Head of caudate nucleus (tissue), 42 donors: ENCODE results near the gene EPHA6.
A peak's percentile ranks its signal among the peaks of the same experiment; 100 is the strongest.
"Not testable (repeated sequence)": the region's sequence is repeated elsewhere in the genome, so short reads cannot be mapped to it uniquely, and the experiment has no call there.

Experiments
- DNase-seq, 42 donors: peaks; one replicate each; pipeline versions ENCODE4 v3.0.0 to v3.0.0-alpha.2; 2020 to 2021; ENCODE audit warnings: mixed read lengths in 7 of 42
- intact Hi-C: fragments of 100-400 bp; cut with DNase I; formaldehyde crosslinking; loops from one replicate; pipeline ENCODE4 v1.15.0; 2022

The EPHA6 gene

DNA sequence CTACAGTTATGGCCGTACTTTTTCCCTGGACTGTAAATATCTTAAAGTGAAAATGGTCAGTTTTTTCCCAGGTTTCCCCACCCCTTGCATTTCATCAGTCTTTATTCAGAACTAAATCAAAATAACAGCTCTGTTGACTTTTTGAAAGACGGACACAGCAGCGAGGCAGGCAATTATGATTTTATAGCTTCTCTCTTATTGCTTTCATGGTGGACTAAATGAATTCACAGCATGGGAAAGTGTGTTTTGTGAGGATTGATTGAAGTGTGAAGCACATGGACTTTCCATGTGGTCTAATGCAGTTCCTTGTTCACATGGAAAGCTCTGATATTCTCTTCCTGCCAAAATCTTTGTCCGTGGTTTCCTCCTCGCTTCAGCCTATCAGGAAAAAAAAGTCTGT, 681.5 kb downstream of the EPHA6 start:
- intact Hi-C loops = no loop called here
- no peak for DNase-seq

DNA sequence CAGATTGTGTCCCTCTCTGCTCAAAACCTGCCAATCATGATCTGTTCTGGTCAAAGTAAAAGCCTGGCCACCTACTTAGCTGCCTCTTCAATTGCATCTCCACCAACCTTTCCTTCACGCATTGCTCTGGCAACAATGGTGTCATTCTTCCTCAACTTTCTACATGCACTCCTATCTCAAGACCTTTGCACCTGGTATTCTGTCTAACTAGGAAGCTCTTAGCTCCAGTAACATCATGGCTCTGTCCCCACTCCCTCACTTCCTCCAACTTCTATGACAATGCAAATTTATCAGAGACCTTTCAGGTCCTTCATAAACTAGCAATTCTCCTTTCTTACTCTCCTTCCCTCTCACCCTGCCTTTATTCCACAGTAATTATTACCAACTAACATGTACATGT, 682.7 kb downstream of the EPHA6 start:
- intact Hi-C loops = no loop called here

DNA sequence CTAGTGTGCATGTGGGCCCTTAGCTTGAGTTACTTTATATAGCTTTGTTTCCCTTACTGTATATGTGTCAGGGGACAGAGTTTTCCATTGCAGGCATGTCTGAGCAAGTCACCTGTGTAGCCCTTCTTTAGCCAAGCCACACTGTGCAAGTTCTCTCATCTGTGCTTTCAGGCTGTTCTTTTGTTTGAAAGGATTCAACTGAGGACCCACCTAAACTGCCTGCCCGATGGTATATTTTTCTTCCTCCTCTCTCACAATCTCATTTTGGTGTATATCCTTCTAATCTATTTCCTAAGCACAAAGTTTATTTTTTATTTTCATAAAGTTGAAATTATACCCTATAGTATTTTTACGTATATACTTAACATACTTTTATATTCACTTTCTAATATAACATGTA, 690.1 kb downstream of the EPHA6 start:
- no peak for DNase-seq
- intact Hi-C loops = no loop called here

More for the DNA sequence above, 682.7 kb downstream of the EPHA6 start:
- no peak for DNase-seq

DNA sequence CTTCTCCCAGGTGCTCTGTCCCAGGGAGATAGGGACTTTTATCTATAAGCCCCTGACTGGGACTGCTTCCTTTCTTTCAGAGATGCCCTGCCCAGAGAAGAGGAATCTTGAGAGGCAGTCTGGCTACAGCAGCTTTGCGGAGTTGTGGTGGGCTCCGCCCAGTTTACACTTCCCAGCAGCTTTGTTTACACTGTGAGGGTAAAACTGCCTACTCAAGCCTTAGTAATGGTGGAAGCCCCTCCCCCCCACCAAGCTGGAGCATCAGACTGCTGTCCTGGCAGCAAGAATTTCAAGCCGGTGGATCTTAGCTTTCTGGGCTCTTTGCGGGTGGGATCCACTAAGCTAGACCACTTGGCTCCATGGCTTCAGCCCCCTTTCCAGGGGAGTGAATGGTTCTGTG, 696.4 kb downstream of the EPHA6 start:
- DNase-seq = no peak
- intact Hi-C loops = no loop called here

DNA sequence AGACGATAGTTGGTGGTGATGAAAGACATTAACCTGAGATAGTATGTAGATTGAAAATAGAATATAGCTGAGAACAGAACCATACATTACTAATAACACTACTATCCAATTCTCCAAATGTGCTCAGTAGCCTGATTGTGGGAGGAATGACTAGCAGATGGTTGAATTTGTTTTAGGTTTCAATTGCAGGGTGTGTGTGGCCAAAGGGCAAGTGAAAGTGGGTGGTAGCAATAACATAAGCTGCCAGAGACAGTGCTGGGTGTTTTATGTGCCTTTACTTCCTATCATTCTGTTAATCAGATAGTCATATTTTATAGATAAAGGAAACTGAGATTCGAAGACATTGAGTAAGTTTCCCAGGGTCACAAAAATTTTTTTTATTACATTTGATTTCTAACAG, 700.7 kb downstream of the EPHA6 start:
- intact Hi-C loops = no loop called here
- DNase-seq = no peak

DNA sequence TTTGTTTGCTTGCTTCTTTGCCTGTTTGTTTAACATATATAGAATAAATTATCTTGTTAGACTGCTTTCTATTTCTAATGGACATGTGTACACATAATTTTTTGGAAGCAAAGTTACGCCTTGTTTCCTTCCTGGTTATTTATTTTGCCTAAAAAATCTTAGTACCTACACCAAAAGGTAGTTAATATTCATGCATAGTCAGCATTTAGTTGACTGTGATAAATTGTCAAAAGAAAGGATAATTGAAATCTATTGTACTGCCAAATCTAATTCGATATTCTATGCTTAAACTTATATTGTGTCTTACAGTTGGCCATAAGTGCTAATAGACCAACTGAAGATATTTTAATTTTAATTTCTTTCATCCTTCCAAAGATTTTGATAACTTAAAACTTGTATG, 716.3 kb downstream of the EPHA6 start:
- intact Hi-C loops = no loop called here
- no peak for DNase-seq

DNA sequence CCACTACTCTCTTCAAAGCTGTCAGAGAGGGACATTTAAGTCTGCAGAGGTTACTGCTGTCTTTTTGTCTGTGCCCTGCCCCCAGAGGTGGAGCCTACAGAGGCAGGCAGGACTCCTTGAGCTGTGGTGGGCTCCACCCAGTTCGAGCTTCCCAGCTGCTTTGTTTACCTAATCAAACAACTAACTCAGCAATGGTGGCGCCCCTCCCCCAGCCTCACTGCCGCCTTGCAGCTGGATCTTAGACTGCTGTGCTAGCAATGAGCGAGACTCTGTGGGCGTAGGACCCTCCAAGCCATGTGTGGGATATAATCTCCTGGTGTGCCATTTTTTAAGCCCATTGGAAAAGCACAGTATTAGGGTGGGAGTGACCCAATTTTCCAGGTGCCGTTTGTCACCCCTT, 733.2 kb downstream of the EPHA6 start:
- intact Hi-C loops, DNase-seq: not testable (repeated sequence)

DNA sequence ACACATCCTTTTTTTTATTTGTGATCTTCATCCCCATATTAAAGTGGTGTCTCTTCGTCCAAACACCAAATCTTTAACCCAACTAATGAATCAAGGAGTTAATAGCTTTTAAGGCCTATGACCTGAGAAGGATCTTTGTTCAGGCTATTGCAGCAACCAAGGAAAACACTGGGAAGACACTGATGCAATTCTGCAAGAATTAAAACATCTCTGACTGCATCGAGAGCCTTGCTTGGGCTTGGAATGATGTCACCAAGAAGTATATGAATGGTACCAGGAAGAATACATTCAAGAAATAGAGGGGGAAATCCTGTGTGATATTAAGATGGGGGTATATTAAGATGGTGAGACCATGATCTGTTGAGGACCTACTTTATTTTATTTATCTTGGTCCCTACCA, 736.0 kb downstream of the EPHA6 start:
- intact Hi-C loops = no loop called here
- no peak for DNase-seq

DNA sequence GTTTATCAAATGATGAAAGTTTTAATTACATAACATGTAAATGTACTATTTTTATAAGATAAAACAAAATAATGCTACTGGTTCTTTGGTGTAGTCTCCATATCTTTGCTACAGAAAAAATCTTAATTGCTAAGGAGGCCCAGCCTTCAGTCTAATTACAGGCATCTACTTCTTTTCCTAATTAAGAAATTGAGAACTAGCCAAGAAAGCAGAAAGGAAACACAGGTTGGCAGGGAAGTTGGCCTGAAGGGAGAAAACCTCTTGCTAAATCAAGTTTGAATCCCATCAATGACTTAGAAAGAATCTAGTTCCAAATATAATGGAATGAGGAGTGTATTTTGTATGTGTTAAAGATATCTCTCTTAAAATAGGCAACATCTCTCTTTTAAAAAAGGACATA, 737.8 kb downstream of the EPHA6 start:
- intact Hi-C loops = no loop called here
- no peak for DNase-seq

DNA sequence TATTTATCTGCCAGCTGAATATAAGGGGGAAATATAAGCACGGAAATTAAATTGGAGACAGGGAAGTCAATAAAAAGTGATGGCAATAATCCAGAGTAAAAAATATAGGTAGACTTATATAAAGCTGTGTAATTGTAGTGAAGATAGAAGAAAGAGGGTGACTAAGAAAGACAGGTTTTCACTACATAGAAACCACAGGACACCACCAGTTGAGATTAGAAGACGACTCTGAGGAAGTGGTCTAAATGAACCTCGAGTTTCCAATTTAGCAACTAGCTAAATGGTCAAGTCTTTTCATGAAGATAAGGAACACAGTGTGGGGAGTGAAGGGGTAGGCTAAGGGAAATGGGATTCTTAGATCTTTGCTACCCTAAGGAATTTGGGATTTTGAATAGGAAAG, 761.3 kb downstream of the EPHA6 start:
- no peak for DNase-seq
- intact Hi-C loops = no loop called here

DNA sequence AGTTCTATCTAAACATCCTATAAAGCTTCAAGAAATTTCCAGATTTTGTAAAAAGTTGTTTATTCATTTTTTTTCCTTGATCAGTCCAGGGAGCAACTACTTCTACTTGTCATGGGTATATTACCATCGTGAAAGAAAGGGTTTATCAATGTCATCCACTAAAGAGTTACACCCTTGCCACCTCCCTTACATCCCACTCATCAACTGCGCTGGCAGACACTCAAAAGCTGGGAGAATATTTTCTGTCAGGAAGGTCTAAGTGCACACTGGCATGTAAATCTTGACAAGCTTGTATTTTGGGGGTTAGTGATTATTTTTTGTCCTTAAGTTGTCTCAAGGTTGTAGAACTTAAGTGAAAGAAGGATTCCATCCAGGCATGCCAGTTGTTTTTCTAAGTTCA, 761.8 kb downstream of the EPHA6 start:
- DNase-seq = peak in 13 of 42 donors; percentile 4 to 62 (median 28)
- intact Hi-C loops = no loop called here

DNA sequence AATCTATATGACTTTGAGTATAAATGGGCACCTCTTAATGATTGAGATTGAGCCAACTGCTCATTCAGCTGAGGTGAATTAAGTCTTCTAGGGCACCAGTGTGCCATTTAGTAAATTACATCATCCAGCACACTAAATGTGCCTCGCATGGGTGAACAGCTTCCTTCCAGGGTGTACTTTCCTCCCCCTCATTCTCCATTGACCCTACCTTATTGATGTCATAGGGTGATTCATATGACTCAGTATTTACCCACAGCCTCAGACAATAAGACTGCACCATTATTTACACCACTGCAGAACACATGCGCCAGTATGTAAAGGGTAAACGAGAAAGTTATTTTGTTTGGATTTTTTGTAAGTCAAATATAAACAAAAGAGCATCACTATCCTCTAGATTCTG, 765.0 kb downstream of the EPHA6 start:
- intact Hi-C loops = no loop called here

DNA sequence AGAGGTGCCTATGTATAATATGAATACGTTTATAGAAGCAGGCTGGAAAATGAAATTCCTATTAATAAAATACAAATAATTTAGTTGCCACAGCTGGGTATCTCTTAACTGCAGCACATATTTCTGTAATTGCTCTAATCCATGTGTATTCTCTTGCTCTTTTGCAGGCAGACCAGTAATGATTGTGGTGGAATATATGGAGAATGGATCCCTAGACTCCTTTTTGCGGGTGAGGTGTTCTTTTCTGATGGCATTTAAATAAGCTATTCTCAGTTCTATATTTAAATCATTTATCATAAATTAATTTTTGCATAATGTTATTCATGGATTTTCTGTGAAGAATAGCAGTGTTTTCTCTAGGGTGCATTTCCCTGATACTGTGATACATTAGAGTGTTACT, 796.2 kb downstream of the EPHA6 start:
- intact Hi-C loops = no loop called here
- no peak for DNase-seq

More for the DNA sequence above, 765.0 kb downstream of the EPHA6 start:
- DNase-seq = no peak

DNA sequence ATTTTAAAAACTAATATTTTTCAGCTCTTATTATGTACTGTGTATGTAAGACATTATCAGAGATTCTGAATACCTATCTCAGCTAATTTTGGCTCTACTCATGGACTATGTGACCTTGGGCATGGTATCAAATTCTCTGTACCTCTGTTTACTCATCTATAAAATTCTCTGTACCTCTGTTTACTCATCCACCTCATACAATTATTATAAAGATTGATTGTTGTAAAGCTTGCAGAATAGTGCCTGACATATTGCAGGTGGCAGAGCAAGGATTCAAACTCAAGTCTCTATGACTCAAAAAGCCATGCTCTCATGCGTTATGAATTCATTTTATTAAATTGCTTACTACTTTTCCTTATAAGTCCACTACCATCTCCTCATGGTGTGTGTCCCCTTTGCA, 798.2 kb downstream of the EPHA6 start:
- intact Hi-C loops = no loop called here

DNA sequence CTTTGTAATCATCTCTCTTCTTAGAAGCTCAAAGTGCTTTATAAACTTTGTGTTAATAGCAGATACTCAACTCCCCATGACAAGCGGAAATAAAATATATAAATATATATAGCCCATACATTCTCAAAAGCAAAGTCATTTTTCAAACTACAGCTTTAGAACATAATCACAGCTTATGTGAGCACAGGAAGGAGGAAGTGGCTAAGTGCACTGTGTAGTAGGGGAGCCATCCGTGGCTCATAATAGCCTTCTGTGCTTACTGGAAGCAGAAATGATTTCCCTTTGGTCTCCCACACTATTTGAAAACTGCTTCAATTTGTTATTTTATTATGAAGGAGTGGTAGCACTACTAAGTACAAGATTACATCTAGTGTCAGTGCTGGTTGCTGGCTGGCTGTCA, 798.7 kb downstream of the EPHA6 start:
- no peak for DNase-seq
- intact Hi-C loops = no loop called here

More for the DNA sequence above, 798.2 kb downstream of the EPHA6 start:
- no peak for DNase-seq

DNA sequence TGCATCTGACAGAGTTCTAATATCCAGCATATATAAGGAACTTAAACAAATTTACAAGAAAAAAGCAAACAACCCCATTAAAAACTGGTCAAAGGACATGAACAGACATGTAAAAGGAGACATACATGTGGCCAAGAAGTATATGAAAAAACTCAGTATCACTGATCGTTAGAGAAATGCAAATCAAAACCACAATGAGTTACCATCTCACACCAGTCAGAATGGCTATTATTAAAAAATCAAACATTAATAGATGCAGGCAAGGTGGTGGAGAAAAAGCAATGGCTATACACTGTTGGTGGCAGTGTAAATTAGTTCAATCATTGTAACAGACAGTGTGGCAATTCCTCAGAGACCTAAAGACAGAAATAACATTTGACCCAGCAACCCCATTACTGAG, 806.1 kb downstream of the EPHA6 start:
- DNase-seq, intact Hi-C loops: not testable (repeated sequence)

DNA sequence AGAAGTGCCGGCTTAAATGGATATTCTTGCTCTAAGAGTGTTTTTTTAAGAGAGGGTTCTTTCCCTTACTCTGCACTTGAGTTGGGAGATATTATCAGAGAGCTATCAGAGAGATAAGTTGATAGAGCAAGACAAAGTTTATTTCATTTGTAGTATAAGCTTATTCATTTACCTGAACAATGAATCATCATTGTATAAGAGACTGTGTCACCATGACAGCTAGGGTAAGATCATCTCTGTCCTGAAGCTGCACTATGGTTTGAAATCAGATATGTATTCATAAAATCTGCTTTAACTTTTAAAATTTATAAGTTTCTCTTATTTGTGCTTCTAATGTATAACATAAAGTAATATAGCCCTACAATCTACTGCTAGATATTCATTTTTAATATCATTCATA, 822.1 kb downstream of the EPHA6 start:
- DNase-seq = no peak
- intact Hi-C loops = no loop called here

DNA sequence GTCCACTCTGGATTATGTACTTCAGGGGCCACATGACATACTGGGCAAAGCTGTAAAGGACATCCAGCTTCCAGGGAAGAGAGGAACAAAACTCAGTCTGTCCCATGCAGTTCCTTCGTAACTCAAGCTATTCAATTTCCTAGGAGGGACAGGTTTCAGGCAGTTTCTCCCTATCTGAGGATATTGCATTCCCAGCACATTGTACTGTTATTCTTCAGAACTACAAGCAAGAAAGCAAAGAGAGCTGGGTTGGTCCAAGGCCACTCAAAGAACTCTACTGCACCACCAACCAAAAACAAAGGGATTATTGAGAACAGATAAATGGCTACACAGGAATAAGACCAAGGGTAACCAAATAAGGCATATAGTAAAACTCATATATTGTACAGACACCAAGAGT, 832.5 kb downstream of the EPHA6 start:
- peak in 2 of 42 donors; percentile 6 to 32 for DNase-seq
- intact Hi-C loops = no loop called here

DNA sequence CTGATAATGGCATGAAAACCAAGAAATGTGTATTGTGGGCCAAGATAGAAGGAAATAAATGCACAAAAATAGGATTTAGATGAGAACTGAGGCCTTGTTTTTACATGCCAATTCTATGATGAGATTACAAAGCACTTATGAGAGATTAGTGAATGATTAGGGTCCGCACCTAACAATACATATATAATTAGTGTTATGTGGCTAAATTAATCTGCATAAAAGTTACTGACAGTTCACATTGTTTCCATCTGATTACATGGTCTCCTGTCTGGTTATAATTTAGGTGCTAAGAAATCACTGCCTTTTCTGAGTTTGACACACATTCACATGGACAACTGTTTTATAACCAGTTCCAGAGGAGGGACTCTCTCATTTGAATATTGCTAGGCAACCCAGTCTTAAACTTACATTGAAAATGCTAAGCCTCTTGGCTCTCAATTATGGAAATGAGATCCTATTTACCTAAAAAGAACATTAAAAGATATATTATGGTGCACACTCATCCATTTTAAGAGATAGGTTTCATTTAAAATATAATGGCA, 833.1 kb downstream of the EPHA6 start:
- no peak for DNase-seq
- intact Hi-C loops = no loop called here

DNA sequence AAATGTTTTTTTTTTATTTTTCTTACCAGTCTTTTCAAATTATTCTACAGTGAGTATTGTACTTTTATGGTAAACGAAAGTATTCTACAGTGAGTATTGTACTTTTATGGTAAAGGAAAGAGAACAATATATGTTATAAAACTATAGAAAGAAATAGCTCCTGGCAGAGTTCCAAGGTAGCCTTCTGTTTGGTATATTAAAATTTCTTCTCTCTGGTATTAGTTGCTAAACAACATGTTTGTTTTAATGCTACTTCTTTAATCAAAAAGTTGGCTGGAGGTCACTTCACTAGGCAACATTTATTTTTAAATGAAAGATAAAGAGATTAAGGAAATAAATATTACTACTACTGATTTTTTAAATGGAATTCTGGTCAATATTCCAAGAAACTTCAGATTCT, 841.6 kb downstream of the EPHA6 start:
- intact Hi-C loops = no loop called here
- no peak for DNase-seq

DNA sequence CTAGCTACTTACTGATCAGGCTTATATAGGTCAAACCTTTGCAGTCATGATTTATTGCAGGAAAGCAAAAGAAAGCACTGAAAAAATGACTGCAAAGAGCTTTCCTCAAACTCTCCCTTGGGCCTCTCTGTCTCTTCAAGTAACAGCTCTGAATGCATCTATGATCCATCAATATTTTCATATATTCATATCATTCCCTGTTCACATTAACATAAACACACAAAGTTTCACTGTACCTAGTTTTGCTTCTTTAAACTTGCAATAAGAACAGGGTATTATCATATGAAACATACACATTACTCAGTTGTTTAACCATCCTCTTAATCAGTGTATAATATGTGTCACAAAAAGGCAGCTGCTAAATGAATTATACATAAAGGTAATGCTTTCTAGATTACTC, 842.2 kb downstream of the EPHA6 start:
- intact Hi-C loops = no loop called here

DNA sequence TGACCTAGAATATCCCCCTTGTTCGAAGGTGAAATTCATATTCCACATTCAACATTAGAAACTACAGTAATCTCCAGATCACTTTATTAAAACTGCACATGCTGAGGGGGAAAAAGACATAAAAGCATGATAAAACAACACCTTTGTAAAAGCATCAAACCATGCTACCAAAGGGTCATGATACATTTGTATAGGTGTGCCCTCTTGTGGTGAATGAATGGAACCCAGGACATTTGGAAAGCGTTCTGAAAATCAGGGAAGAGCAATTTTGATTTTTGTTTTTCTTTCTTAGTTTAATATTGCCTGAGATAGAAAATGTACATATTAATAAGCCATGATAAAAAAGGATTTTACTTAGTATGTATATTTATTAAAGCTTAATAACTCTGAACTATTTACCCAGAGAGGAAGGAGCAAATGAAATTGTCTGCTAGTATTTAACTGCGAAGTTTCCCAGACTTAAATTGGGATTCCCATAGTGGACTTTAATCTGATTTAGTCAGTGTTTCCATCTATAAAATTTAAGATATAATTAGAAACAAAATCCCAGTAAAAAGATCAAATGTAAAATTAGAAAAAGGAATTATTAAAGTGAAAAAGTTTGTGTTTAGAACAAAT, 844.4 kb downstream of the EPHA6 start:
- intact Hi-C loops = no loop called here
- DNase-seq = peak in 4 of 42 donors; percentile 0 to 36 (median 11)

More for the DNA sequence above, 842.2 kb downstream of the EPHA6 start:
- no peak for DNase-seq
